GM23338 (cell line): ENCODE measurements around the gene RUSC2. TPM values are rescaled to one million over a fixed set of nuclear protein-coding genes. Genes with fewer than 3 reads are reported as not detected.

Source experiments
- ATAC-seq: fragments of 200-7000 bp; cut with Tn5 transposase; 3 replicates; pipeline ENCODE4 v1.9.1; 2020
- DNase-seq: peaks from one replicate; pipeline ENCODE4 v3.0.0-alpha.2; 2015; ENCODE audit warnings: low spot score
- H2AFZ ChIP-seq: fragments of 200-600 bp; sonication (generic); 2 replicates; pipeline ENCODE4 v1.8.0; 2016; ENCODE audit warnings: antibody characterized with exemption, mild to moderate bottlenecking, moderate library complexity
- H3F3A ChIP-seq: fragments of 200-600 bp; sonication (generic); replicated peaks from 2 replicates; pipeline ENCODE4 v1.8.0; 2017; ENCODE audit warnings: antibody characterized with exemption, mixed run types, low read depth
- H3K27ac ChIP-seq: fragments of 200-600 bp; sonication (generic); 2 replicates; pipeline ENCODE4 v1.6.1; 2016; ENCODE audit warnings: low read depth
- H3K27me3 ChIP-seq: fragments of 200-600 bp; sonication (generic); 2 replicates; pipeline ENCODE4 v1.8.0; 2016; ENCODE audit warnings: mild to moderate bottlenecking, mixed run types, moderate library complexity; ENCODE audit not compliant: insufficient read depth
- H3K36me3 ChIP-seq: fragments of 200-600 bp; sonication (generic); 2 replicates; pipeline ENCODE4 v1.8.0; 2016; ENCODE audit warnings: mild to moderate bottlenecking; ENCODE audit not compliant: insufficient read depth
- H3K4me1 ChIP-seq: fragments of 200-600 bp; sonication (generic); 2 replicates; pipeline ENCODE4 v1.8.0; 2016; ENCODE audit warnings: mild to moderate bottlenecking, moderate library complexity; ENCODE audit not compliant: insufficient read depth
- H3K4me2 ChIP-seq: fragments of 200-600 bp; sonication (generic); 2 replicates; pipeline ENCODE4 v1.7.1; 2017; ENCODE audit warnings: mixed run types
- H3K4me3 ChIP-seq: fragments of 200-600 bp; sonication (generic); 2 replicates; pipeline ENCODE4 v1.6.1; 2016; ENCODE audit warnings: mixed run types
- H3K79me2 ChIP-seq: fragments of 200-600 bp; sonication (generic); replicated peaks from 2 replicates; pipeline ENCODE4 v1.8.0; 2017; ENCODE audit warnings: mild to moderate bottlenecking; ENCODE audit not compliant: insufficient read depth
- H3K9me2 ChIP-seq: fragments of 200-600 bp; sonication (generic); 2 replicates; pipeline ENCODE4 v1.8.0; 2017; ENCODE audit not compliant: insufficient read depth
- H4K20me1 ChIP-seq: fragments of 200-600 bp; sonication (generic); replicated peaks from 2 replicates; pipeline ENCODE4 v1.8.0; 2017; ENCODE audit warnings: mild to moderate bottlenecking; ENCODE audit not compliant: insufficient read depth
- H3K27ac Mint-ChIP-seq: 2 replicates; pipeline ENCODE4 v1.8.0; 2020; ENCODE audit warnings: inconsistent platforms, mild to moderate bottlenecking, moderate library complexity, mixed read lengths
- H3K27me3 Mint-ChIP-seq: 3 replicates; pipeline ENCODE4 v1.8.0; 2022; ENCODE audit warnings: low read depth, mild to moderate bottlenecking, moderate library complexity, mixed read lengths, inconsistent platforms; ENCODE audit not compliant: insufficient read depth, poor library complexity
- H3K36me3 Mint-ChIP-seq: 3 replicates; pipeline ENCODE4 v1.8.0; 2021; ENCODE audit warnings: low read depth, mild to moderate bottlenecking, inconsistent platforms, moderate library complexity, mixed read lengths
- H3K4me1 Mint-ChIP-seq: 3 replicates; pipeline ENCODE4 v1.8.0; 2020; ENCODE audit warnings: mild to moderate bottlenecking, inconsistent platforms, mixed read lengths
- H3K4me3 Mint-ChIP-seq: 3 replicates; pipeline ENCODE4 v1.8.0; 2021; ENCODE audit warnings: moderate library complexity, mild to moderate bottlenecking, inconsistent platforms, mixed read lengths
- H3K9me3 Mint-ChIP-seq: 3 replicates; pipeline ENCODE4 v1.8.0; 2020; ENCODE audit warnings: moderate library complexity, mild to moderate bottlenecking, inconsistent platforms, mixed read lengths
- CREB1 ChIP-seq: fragments of 250-450 bp; sonication (Bioruptor Pico); IDR thresholded peaks from 2 replicates; pipeline ENCODE4 v1.5.0; 2020; ENCODE audit warnings: low read depth, mild to moderate bottlenecking, moderate library complexity
- EZH2 ChIP-seq: fragments of 200-600 bp; sonication (generic); IDR thresholded peaks from one replicate; pipeline ENCODE4 v1.8.0; 2017; ENCODE audit warnings: antibody characterized with exemption, mild to moderate bottlenecking, low read depth; ENCODE audit not compliant: unreplicated experiment
- EZH2phosphoT487 ChIP-seq: fragments of 200-600 bp; sonication (generic); IDR thresholded peaks from one replicate; pipeline ENCODE4 v1.8.1; 2018; ENCODE audit warnings: antibody characterized with exemption; ENCODE audit not compliant: unreplicated experiment
- JUNB ChIP-seq: IDR thresholded peaks from one replicate; pipeline ENCODE4 v1.6.1; 2016; ENCODE audit warnings: antibody characterized with exemption; ENCODE audit not compliant: unreplicated experiment
- NANOG ChIP-seq: IDR thresholded peaks from 2 replicates; pipeline ENCODE4 v1.6.1; 2016; ENCODE audit warnings: antibody characterized with exemption, borderline replicate concordance
- POLR2AphosphoS5 ChIP-seq: IDR thresholded peaks from 2 replicates; pipeline ENCODE4 v1.6.1; 2016; ENCODE audit warnings: antibody characterized with exemption, low read depth
- STAT1 ChIP-seq: IDR thresholded peaks from one replicate; pipeline ENCODE4 v1.6.1; 2016; ENCODE audit warnings: antibody characterized with exemption; ENCODE audit not compliant: unreplicated experiment
- ZNF114 ChIP-seq: fragments of 250-450 bp; sonication (Bioruptor Pico); IDR thresholded peaks from 2 replicates; pipeline ENCODE4 v1.5.0; 2020; ENCODE audit warnings: mild to moderate bottlenecking, moderate library complexity
- ZNF331 ChIP-seq: fragments of 250-450 bp; sonication (Bioruptor Pico); IDR thresholded peaks from 2 replicates; pipeline ENCODE4 v1.5.0; 2020; ENCODE audit warnings: low read depth, mild to moderate bottlenecking, moderate library complexity
- polyA plus RNA-seq: library from polyadenylated mRNA; unstranded; fragments of >200 nt; fragmentation: Nextera tagmentation; extraction: Ambion mirVana; gene quantifications from 2 replicates; pipeline ENCODE4 v1.2.1, GENCODE V29; 2016
- total RNA-seq: library from RNA; depleted of rRNA; stranded (reverse); fragments of >200 nt; shearing (Covaris generic); gene quantifications from 2 replicates; pipeline ENCODE4 v1.2.3, GENCODE V29; 2014
- TF ChIP-seq, protein P1 (sequence below): IDR thresholded peaks from one replicate; pipeline ENCODE4 v1.6.1; 2018; ENCODE audit warnings: antibody characterized with exemption; ENCODE audit not compliant: unreplicated experiment
- TF ChIP-seq, protein P2 (sequence below): IDR thresholded peaks from 2 replicates; pipeline ENCODE4 v1.6.1; 2016; ENCODE audit warnings: antibody characterized with exemption
- TF ChIP-seq, protein P3 (sequence below): fragments of 250-450 bp; sonication (Bioruptor Pico); IDR thresholded peaks from 2 replicates; pipeline ENCODE4 v1.5.0; 2020; ENCODE audit warnings: mild to moderate bottlenecking, moderate library complexity
- TF ChIP-seq, protein P4 (sequence below), 2 experiments: fragments of 200-600 bp in 1 of 2; sonication (generic) in 1 of 2; conservative IDR thresholded peaks; 2 replicates each; pipeline versions ENCODE4 v1.5.1 to v1.6.1; 2016 to 2017; ENCODE audit warnings: antibody characterized with exemption in 2 of 2, low read depth in 2 of 2, mild to moderate bottlenecking in 2 of 2, moderate library complexity in 1 of 2

The RUSC2 gene
- total and polyA plus RNA-seq, 2 experiments from 2014 or later, result 3.0 to 8.2 TPM

DNA sequence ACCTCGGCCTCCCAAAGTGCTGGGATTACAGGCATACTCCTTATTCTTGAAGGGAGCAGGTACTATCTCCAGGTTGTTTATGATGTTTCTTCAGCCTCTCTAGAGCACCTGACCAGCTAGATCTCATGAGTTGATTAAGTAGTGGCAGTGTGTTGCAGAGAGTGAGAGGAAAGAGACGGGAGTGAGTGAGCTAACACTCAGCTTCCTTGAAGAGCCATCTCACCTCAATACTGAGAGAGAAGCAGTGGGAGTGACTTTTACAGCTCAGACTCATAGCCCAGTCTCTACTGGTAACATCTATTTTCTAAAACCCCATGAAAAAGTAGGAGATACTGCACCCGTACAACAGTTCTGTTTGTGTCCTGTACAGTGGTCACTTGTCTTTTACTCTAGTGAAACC, 43.9 kb upstream of the RUSC2 start:
- H3K36me3 Mint-ChIP-seq, result no peaks in the 10 kb centered on the region
- DNase-seq (no peak), ATAC-seq (no peak)
- H3K4me1 Mint-ChIP-seq, result no peaks in the 10 kb centered on the region
- H3K4me1 ChIP-seq, result no peaks in the 10 kb centered on the region
- H4K20me1 ChIP-seq, result peaks cover 6% of the 10 kb centered on the region; the same call in 1 of the 2 replicates
- no peaks in the 10 kb centered on the region for H3K79me2 ChIP-seq
- no peak overlapping the region for H3K27ac ChIP-seq
- TF ChIP-seq STAT1 (no peak), ZNF331 (no peak), EZH2phosphoT487 (no peak), POLR2AphosphoS5 (no peak), ZNF114 (no peak), EZH2 (no peak), NANOG (no peak), JUNB (no peak), CREB1 (CRISPR knock-in tag) (no peak)
- TF ChIP-seq, protein P1, sequence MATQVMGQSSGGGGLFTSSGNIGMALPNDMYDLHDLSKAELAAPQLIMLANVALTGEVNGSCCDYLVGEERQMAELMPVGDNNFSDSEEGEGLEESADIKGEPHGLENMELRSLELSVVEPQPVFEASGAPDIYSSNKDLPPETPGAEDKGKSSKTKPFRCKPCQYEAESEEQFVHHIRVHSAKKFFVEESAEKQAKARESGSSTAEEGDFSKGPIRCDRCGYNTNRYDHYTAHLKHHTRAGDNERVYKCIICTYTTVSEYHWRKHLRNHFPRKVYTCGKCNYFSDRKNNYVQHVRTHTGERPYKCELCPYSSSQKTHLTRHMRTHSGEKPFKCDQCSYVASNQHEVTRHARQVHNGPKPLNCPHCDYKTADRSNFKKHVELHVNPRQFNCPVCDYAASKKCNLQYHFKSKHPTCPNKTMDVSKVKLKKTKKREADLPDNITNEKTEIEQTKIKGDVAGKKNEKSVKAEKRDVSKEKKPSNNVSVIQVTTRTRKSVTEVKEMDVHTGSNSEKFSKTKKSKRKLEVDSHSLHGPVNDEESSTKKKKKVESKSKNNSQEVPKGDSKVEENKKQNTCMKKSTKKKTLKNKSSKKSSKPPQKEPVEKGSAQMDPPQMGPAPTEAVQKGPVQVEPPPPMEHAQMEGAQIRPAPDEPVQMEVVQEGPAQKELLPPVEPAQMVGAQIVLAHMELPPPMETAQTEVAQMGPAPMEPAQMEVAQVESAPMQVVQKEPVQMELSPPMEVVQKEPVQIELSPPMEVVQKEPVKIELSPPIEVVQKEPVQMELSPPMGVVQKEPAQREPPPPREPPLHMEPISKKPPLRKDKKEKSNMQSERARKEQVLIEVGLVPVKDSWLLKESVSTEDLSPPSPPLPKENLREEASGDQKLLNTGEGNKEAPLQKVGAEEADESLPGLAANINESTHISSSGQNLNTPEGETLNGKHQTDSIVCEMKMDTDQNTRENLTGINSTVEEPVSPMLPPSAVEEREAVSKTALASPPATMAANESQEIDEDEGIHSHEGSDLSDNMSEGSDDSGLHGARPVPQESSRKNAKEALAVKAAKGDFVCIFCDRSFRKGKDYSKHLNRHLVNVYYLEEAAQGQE, result no peak
- TF ChIP-seq, protein P2, sequence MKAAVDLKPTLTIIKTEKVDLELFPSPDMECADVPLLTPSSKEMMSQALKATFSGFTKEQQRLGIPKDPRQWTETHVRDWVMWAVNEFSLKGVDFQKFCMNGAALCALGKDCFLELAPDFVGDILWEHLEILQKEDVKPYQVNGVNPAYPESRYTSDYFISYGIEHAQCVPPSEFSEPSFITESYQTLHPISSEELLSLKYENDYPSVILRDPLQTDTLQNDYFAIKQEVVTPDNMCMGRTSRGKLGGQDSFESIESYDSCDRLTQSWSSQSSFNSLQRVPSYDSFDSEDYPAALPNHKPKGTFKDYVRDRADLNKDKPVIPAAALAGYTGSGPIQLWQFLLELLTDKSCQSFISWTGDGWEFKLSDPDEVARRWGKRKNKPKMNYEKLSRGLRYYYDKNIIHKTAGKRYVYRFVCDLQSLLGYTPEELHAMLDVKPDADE, result no peak
- TF ChIP-seq, protein P3, sequence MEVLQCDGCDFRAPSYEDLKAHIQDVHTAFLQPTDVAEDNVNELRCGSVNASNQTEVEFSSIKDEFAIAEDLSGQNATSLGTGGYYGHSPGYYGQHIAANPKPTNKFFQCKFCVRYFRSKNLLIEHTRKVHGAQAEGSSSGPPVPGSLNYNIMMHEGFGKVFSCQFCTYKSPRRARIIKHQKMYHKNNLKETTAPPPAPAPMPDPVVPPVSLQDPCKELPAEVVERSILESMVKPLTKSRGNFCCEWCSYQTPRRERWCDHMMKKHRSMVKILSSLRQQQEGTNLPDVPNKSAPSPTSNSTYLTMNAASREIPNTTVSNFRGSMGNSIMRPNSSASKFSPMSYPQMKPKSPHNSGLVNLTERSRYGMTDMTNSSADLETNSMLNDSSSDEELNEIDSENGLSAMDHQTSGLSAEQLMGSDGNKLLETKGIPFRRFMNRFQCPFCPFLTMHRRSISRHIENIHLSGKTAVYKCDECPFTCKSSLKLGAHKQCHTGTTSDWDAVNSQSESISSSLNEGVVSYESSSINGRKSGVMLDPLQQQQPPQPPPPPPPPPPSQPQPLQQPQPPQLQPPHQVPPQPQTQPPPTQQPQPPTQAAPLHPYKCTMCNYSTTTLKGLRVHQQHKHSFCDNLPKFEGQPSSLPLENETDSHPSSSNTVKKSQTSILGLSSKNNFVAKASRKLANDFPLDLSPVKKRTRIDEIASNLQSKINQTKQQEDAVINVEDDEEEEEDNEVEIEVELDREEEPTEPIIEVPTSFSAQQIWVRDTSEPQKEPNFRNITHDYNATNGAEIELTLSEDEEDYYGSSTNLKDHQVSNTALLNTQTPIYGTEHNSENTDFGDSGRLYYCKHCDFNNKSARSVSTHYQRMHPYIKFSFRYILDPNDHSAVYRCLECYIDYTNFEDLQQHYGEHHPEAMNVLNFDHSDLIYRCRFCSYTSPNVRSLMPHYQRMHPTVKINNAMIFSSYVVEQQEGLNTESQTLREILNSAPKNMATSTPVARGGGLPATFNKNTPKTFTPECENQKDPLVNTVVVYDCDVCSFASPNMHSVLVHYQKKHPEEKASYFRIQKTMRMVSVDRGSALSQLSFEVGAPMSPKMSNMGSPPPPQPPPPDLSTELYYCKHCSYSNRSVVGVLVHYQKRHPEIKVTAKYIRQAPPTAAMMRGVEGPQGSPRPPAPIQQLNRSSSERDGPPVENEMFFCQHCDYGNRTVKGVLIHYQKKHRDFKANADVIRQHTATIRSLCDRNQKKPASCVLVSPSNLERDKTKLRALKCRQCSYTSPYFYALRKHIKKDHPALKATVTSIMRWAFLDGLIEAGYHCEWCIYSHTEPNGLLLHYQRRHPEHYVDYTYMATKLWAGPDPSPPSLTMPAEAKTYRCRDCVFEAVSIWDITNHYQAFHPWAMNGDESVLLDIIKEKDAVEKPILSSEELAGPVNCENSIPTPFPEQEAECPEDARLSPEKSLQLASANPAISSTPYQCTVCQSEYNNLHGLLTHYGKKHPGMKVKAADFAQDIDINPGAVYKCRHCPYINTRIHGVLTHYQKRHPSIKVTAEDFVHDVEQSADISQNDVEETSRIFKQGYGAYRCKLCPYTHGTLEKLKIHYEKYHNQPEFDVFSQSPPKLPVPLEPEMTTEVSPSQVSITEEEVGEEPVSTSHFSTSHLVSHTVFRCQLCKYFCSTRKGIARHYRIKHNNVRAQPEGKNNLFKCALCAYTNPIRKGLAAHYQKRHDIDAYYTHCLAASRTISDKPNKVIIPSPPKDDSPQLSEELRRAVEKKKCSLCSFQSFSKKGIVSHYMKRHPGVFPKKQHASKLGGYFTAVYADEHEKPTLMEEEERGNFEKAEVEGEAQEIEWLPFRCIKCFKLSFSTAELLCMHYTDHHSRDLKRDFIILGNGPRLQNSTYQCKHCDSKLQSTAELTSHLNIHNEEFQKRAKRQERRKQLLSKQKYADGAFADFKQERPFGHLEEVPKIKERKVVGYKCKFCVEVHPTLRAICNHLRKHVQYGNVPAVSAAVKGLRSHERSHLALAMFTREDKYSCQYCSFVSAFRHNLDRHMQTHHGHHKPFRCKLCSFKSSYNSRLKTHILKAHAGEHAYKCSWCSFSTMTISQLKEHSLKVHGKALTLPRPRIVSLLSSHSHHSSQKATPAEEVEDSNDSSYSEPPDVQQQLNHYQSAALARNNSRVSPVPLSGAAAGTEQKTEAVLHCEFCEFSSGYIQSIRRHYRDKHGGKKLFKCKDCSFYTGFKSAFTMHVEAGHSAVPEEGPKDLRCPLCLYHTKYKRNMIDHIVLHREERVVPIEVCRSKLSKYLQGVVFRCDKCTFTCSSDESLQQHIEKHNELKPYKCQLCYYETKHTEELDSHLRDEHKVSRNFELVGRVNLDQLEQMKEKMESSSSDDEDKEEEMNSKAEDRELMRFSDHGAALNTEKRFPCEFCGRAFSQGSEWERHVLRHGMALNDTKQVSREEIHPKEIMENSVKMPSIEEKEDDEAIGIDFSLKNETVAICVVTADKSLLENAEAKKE (CRISPR knock-in tag), result no peak
- TF ChIP-seq, protein P4, sequence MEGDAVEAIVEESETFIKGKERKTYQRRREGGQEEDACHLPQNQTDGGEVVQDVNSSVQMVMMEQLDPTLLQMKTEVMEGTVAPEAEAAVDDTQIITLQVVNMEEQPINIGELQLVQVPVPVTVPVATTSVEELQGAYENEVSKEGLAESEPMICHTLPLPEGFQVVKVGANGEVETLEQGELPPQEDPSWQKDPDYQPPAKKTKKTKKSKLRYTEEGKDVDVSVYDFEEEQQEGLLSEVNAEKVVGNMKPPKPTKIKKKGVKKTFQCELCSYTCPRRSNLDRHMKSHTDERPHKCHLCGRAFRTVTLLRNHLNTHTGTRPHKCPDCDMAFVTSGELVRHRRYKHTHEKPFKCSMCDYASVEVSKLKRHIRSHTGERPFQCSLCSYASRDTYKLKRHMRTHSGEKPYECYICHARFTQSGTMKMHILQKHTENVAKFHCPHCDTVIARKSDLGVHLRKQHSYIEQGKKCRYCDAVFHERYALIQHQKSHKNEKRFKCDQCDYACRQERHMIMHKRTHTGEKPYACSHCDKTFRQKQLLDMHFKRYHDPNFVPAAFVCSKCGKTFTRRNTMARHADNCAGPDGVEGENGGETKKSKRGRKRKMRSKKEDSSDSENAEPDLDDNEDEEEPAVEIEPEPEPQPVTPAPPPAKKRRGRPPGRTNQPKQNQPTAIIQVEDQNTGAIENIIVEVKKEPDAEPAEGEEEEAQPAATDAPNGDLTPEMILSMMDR (conservative IDR thresholded peaks at IDR 0.05; ENCODE audit: low read depth in 2 of 2), result no peak
- no peak overlapping the region for H3K4me3 Mint-ChIP-seq
- H3K27ac Mint-ChIP-seq, result no peak overlapping the region
- H3K9me2 ChIP-seq, result peaks cover 3% of the 10 kb centered on the region; the same call in 1 of the 2 replicates
- no peak overlapping the region for H3K4me2 ChIP-seq
- no peaks in the 10 kb centered on the region for H3F3A ChIP-seq
- no peaks in the 10 kb centered on the region for H3K9me3 Mint-ChIP-seq
- no peak overlapping the region for H2AFZ ChIP-seq
- no peaks in the 10 kb centered on the region for H3K36me3 ChIP-seq
- no peak overlapping the region for H3K4me3 ChIP-seq
- H3K27me3 Mint-ChIP-seq, result no peaks in the 10 kb centered on the region
- no peaks in the 10 kb centered on the region for H3K27me3 ChIP-seq
